NCI-H146 (cell line): Measurements from ENCODE around the gene ARHGEF38.

ENCODE experiments used
- DNase-seq: peaks from one replicate; lab custom pipeline; 2025; lab: John Stamatoyannopoulos, UW

The ARHGEF38 gene, protein sequence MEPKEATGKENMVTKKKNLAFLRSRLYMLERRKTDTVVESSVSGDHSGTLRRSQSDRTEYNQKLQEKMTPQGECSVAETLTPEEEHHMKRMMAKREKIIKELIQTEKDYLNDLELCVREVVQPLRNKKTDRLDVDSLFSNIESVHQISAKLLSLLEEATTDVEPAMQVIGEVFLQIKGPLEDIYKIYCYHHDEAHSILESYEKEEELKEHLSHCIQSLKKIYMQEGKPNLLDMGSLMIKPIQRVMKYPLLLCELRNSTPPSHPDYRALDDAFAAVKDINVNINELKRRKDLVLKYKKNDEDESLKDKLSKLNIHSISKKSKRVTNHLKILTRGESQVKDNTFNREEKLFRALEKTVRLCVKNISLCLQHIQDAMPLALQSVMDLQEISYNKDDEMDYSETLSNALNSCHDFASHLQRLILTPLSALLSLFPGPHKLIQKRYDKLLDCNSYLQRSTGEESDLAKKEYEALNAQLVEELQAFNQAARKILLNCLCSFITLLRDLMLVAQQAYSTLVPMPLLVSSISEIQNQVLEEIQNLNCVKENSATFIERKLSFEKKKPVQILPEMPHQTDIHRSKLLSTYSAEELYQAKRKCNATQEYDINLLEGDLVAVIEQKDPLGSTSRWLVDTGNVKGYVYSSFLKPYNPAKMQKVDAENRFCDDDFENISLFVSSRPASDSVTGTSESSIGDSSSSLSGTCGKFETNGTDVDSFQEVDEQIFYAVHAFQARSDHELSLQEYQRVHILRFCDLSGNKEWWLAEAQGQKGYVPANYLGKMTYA

GRCh38 chr4:105551965-105552746 is at the start of gene ARHGEF38:
Gene ARHGEF38, plus strand, starts transcription at chr4:105552620. Its CDS starts 146 bp downstream, at chr4:105552766.
- peak; percentile 47 for DNase-seq

DNA sequence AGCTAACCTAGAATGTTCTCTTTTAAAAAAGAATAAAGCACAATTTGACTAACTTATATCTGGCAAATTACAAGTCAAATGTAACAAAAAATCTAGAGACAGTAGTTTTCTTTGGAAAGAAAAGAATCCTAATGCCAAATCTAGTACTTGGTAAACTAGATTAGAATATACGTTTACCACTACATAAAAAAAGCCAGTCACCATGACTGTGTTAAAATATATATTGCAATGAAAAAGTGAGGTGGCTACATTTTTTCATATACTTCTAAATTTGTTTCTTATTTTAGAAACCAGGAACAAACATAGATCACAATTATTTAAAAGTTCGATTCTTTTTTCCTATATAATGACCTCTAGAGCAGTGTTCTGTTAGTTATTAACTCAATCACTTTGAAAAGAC is 48.9 kb upstream of the ARHGEF38 start:
- DNase-seq, result no peak

GRCh38 chr4:105504744-105505143 is 47.7 kb upstream of the ARHGEF38 start:
- DNase-seq, result no peak

DNA sequence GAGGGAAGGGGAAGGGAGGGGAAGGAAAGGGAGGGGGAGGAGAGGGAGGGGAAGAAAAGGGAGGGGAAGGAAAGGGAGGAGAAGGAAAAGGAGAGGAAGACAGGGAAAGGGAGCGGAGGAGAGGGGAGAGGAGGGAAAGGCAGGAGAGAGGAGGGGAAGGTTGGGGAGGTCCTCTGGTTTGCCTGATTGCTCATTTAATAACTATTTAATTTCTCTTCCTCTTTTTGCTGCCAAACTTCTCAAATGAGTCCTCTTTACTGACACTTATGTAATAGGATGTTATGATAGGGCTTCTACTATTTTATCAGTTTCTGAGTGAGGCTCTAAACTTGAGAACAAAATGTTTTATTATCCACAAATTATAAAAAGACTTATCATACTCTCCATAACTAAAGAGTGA is 43.1 kb upstream of the ARHGEF38 start:
- DNase-seq, result no peak

- DNase-seq, result no peak
Measured at GRCh38 chr4:105509714-105510113, 42.7 kb upstream of the ARHGEF38 start.

DNA sequence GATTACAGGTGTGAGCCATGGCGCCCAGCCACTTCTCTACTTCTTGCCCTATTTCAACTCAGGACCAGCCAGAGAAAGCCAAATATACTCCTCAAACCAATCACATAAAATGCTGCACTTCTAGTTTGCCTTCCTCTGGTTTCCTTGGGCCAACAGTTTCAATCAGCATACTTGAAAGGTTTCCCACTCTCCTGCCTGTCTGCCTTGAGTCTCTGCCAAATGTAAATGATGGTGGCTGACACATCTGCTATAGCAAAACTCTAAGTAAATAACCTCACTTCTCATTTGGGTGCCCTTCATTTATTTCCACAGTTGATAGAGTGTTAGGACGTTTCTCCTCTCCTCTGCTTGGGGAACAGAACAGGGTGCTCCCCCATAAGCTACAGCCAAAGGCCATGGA is 42.2 kb upstream of the ARHGEF38 start:
- no peak for DNase-seq

GRCh38 chr4:105520819-105521790 is 31.3 kb upstream of the ARHGEF38 start:
- DNase-seq, result peak; percentile 2

DNA sequence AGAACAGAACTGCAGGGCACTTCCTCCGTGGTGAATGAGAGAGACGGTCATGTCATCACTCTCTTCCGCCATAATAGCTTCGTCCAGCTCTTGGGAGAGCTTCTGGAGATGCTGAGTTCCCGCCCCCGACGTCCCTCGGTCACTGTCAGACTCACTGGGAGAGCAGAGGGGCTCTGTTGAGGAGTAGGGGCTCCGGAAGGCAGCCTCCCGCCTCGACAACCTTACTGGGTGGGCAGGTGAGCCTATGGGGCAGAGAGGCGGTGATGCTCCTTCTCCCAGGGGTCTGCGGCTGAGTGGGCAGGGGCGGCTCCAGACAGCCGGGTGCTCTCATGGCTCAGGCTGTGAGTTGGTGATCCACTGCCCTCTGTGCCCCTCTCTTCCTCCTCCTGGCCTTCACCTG is 25.8 kb upstream of the ARHGEF38 start:
- DNase-seq, result no peak

GRCh38 chr4:105527081-105527480 is 25.3 kb upstream of the ARHGEF38 start:
- no peak for DNase-seq

DNA sequence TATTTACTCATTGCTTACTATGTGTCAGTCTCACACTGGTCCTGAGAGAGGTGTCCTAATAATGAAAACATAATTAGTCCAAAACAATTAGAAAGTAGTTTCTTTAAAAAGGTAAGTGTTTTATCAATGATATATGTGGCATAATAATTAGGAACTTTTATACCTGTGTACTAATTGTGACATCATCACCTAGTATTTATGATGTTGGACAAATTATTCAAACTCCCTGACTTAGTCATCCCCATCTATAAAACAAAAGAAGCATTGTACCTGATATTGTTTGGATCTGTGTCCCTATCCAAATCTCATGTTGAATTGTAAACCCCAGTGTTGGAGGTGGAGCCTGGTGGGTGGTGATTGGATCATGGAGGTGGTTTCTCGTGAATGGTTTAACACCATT is 15.8 kb upstream of the ARHGEF38 start:
- DNase-seq, result no peak

DNA sequence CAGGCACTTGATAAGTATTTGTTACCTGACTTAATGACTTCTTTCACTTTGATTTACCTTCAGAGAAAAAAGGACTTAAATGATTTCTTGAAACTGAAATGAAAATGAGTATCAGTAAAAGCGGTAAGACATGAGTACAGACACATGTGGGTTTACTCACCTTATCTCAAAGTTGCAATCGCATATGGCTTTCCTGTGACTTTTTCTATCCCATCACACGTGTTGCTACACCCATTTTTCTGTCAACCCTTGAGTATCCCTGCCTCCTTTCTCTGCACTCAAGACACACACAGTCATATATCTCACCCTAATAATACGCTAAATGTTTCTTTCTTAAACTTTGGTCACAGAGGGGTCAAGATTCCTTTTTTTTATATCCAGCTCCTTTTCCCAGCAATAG is 11.0 kb upstream of the ARHGEF38 start:
- DNase-seq, result no peak

DNA sequence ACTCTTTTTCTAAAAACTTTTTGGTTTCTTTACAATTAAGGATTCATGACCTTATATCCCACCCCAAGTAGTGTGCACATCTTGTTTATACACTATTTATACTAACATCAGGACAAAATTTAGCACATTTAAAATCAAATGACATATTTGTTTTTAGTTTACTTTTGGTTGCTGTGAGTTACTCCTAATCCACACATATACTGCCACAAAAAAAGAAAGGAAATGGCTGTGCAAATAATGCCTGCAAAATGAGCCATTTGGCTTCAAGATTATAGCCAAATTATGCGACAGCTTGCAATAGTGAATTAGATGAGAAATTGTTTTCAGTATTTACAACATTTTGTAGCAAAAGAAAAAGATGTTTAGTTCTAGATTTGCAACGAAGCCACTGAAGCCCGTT is 10.4 kb upstream of the ARHGEF38 start:
- DNase-seq, result no peak

GRCh38 chr4:105543346-105543745 is 9.1 kb upstream of the ARHGEF38 start:
- no peak for DNase-seq

DNA sequence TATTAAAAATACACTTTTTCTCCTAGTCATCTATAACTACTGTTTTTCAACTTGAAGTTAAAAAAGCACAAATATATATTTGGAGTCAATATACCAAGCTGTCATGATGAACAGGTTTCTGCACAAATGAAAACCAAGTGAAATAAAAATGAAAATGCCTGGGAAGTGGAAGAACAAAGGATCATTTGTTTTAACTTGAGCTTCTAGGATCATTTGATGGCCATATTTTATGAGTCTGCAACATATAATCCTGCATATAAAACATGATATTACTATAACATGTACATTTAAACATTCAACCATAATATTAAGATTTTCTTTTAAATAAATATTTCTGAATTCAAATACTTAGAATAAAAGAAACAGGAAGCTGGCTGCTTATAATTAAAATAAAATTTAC is 8.5 kb upstream of the ARHGEF38 start:
- DNase-seq, result no peak

DNA sequence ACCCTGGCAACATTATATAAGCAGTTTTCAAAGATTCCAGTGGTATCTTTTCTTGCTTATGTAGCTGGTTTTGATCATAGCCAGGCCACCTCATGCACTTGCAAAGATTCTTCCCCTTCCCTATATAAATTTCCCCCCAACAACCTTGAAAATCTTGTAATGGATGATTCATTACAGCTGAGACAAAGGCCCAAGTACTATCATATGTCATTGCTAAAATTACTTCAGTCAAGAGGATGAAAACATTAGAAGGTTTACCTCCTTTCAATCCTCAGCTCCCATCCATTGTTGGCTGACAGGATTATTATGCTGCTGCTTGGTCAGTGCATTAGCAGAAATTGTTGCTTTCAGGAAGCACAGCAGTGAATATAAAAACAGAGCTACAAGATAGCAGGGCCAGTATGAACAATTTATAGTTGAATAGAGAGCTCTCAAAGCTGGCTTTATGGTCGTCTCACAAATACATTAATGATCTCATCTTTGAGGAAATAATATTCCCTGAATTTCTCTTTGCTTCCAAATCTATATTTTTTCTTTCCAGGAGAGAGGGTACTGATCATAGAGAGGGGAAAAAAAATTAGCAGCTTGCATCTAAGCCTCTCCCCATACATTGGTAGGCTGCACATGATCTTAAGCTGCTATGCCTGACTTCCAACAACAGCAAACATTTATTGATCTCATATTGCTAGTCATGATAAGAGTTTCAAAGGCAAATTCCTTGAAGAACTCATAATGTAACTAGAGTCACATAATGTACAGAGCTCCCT is 7.7 kb upstream of the ARHGEF38 start:
- DNase-seq, result no peak

DNA sequence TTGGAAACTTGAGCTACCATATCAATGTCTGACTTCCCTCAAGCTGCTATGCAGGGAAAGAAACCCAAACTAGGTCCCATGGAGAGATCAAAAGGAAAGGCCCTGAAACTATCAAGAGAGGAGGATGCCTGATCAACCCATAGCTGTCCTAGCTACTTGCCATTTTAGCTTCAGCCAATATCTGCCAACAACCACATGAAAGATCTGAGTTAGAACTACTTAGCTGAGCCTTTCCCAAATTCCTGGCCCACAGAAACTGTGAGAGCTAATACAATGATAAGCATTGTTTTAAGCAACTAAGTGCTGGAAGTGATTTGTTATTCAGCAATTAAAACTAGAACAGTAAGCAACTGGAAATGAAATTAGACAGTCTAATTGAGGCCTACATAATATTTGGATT is 6.3 kb upstream of the ARHGEF38 start:
- no peak for DNase-seq

- no peak for DNase-seq
Measured at GRCh38 chr4:105547769-105548168, 4.7 kb upstream of the ARHGEF38 start.

GRCh38 chr4:105548483-105548882 is 3.9 kb upstream of the ARHGEF38 start:
- DNase-seq, result no peak

DNA sequence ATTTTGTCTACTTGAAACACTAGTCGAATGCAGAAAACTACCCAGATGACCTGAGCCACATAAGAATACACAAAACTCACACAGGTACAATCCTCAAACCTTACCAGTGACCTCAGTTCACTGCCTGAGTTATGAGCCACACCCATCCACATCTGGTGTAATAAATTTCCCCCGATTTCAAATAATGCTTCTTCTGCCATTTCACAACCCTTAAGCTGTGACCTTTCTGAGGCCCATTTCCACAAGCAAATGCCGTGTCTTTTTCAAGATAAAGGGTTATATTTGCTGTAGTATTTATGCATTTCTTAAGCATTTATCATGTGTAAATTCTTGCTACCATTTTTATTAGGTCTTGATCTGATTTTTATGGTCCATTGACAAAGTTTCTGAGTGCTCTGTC is 1.8 kb upstream of the ARHGEF38 start:
- DNase-seq, result no peak

- DNase-seq, result no peak
Measured at GRCh38 chr4:105555409-105555808, 3.0 kb downstream of the ARHGEF38 start.

DNA sequence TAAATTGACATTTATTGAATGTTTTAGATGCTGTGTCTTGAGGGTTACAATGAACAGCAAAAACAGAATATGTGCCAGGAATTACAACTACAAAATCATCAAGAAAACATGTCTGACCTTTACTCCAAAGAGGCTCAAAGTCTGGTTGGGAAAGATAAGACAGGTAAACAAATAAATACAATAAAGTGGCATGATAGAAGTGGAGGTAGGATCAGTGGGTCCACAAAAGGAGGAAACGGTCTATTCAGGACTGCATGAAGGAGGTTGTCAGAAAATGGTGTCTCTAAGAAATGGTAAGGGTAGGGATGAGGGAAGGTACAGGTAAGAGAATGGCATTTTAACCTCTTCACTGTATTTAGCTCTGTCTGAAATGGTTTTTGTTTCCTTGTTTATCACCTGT is 3.8 kb downstream of the ARHGEF38 start:
- no peak for DNase-seq
